ENCODE measurements around the gene F2R.
"Not testable (repeated sequence)": the region's sequence is repeated elsewhere in the genome, so short reads cannot be mapped to it uniquely, and the experiment has no call there.

F2R gene

GRCh38 chr5:76754668-76755078 lies 38.7 kb downstream of the F2R start:
- Histone ChIP-seq H4K8ac (ENCODE audit: low read depth, low read length) (no peak overlapping the region), H3K9me3 (ENCODE audit: insufficient read depth, low read depth, low read length) (no peaks in the 10 kb centered on the region), H4K91ac (ENCODE audit: low read depth, low read length) (no peak overlapping the region), H3K18ac (ENCODE audit: low read length) (no peak overlapping the region), H3K4me1 (ENCODE audit: control insufficient read depth in 1 of 2, insufficient read depth in 2 of 2, low read length in 2 of 2) (no peaks in the 10 kb centered on the region), H2AFZ (ENCODE audit: insufficient read depth, low read length, poor library complexity) (no peak overlapping the region), H2BK120ac (ENCODE audit: insufficient read depth, low read length, poor library complexity) (no peak overlapping the region), H3K79me2 (ENCODE audit: control insufficient read depth, insufficient read depth, low read length, poor library complexity) (no peaks in the 10 kb centered on the region), H3K27ac (ENCODE audit: low read depth, low read length) (no peak overlapping the region), H3K23ac (ENCODE audit: low read length) (no peak overlapping the region), H3K9ac (ENCODE audit: low read length) (no peak overlapping the region), H2AK5ac (ENCODE audit: low read length) (no peak overlapping the region), H3K79me1 (ENCODE audit: low read length) (no peaks in the 10 kb centered on the region), H3K4me2 (ENCODE audit: low read length) (no peak overlapping the region), H2BK12ac (ENCODE audit: low read length) (no peak overlapping the region), H3K36me3 (ENCODE audit: control insufficient read depth in 1 of 2, insufficient read depth in 2 of 2, low read length in 2 of 2) (no peaks in the 10 kb centered on the region), H3K4ac (ENCODE audit: low read depth, low read length) (no peak overlapping the region), H3K27me3 (ENCODE audit: insufficient read depth, low read length) (no peaks in the 10 kb centered on the region), H4K12ac (ENCODE audit: low read depth, low read length) (no peak overlapping the region), H3K4me3 (ENCODE audit: low read depth, low read length) (no peak overlapping the region), H2BK5ac (ENCODE audit: low read depth, low read length, poor library complexity) (no peak overlapping the region), H3K14ac (ENCODE audit: low read length) (no peak overlapping the region)
- WGBS (ENCODE audit: extremely low coverage, insufficient coverage, insufficient read length), result no CpG with 5 or more reads among the region's 3 CpGs
- no peak for DNase-seq

- Histone ChIP-seq H3K27ac (ENCODE audit: low read depth, low read length) (no peak overlapping the region), H4K91ac (ENCODE audit: low read depth, low read length) (no peak overlapping the region), H2BK5ac (ENCODE audit: low read depth, low read length, poor library complexity) (no peak overlapping the region), H3K4ac (ENCODE audit: low read depth, low read length) (no peak overlapping the region), H3K4me1 (ENCODE audit: control insufficient read depth in 1 of 2, insufficient read depth in 2 of 2, low read length in 2 of 2) (peaks cover 0 to 2% of the 10 kb centered on the region in 2 experiments), H2AFZ (ENCODE audit: insufficient read depth, low read length, poor library complexity) (no peak overlapping the region), H3K9ac (ENCODE audit: low read length) (no peak overlapping the region), H3K36me3 (ENCODE audit: control insufficient read depth in 1 of 2, insufficient read depth in 2 of 2, low read length in 2 of 2) (no peaks in the 10 kb centered on the region), H3K9me3 (ENCODE audit: insufficient read depth, low read depth, low read length) (no peaks in the 10 kb centered on the region), H2BK12ac (ENCODE audit: low read length) (no peak overlapping the region), H4K12ac (ENCODE audit: low read depth, low read length) (peak overlapping the region; percentile 59), H3K18ac (ENCODE audit: low read length) (no peak overlapping the region), H3K4me3 (ENCODE audit: low read depth, low read length) (no peak overlapping the region), H4K8ac (ENCODE audit: low read depth, low read length) (no peak overlapping the region), H3K4me2 (ENCODE audit: low read length) (no peak overlapping the region), H3K79me2 (ENCODE audit: control insufficient read depth, insufficient read depth, low read length, poor library complexity) (no peaks in the 10 kb centered on the region), H2BK120ac (ENCODE audit: insufficient read depth, low read length, poor library complexity) (no peak overlapping the region), H3K14ac (ENCODE audit: low read length) (no peak overlapping the region), H2AK5ac (ENCODE audit: low read length) (no peak overlapping the region), H3K27me3 (ENCODE audit: insufficient read depth, low read length) (no peaks in the 10 kb centered on the region), H3K79me1 (ENCODE audit: low read length) (no peaks in the 10 kb centered on the region), H3K23ac (ENCODE audit: low read length) (no peak overlapping the region)
- no peak for DNase-seq
- no CpG with 5 or more reads among the region's 11 CpGs for WGBS (ENCODE audit: extremely low coverage, insufficient coverage, insufficient read length)
Measured at GRCh38 chr5:76755779-76756637, 40.1 kb downstream of the F2R start.

GRCh38 chr5:76757049-76757448 lies 41.1 kb downstream of the F2R start:
- no peaks in the 10 kb centered on the region for H3K36me3 ChIP-seq (ENCODE audit: control insufficient read depth in 1 of 2, insufficient read depth in 2 of 2, low read length in 2 of 2)
- H3K79me2 ChIP-seq (ENCODE audit: control insufficient read depth, insufficient read depth, low read length, poor library complexity), result no peaks in the 10 kb centered on the region
- no peaks in the 10 kb centered on the region for H3K9me3 ChIP-seq (ENCODE audit: insufficient read depth, low read depth, low read length)
- no peak for DNase-seq
- H3K14ac ChIP-seq (ENCODE audit: low read length), result no peak overlapping the region
- no peak overlapping the region for H3K27ac ChIP-seq (ENCODE audit: low read depth, low read length)
- H3K4ac ChIP-seq (ENCODE audit: low read depth, low read length), result no peak overlapping the region
- WGBS (ENCODE audit: extremely low coverage, insufficient coverage, insufficient read length), result no CpG with 5 or more reads among the region's 4 CpGs
- no peak overlapping the region for H2BK120ac ChIP-seq (ENCODE audit: insufficient read depth, low read length, poor library complexity)
- no peak overlapping the region for H3K23ac ChIP-seq (ENCODE audit: low read length)
- H3K4me2 ChIP-seq (ENCODE audit: low read length), result no peak overlapping the region
- no peak overlapping the region for H2AK5ac ChIP-seq (ENCODE audit: low read length)
- no peaks in the 10 kb centered on the region for H3K27me3 ChIP-seq (ENCODE audit: insufficient read depth, low read length)
- H3K9ac ChIP-seq (ENCODE audit: low read length), result no peak overlapping the region
- H3K4me1 ChIP-seq (ENCODE audit: control insufficient read depth in 1 of 2, insufficient read depth in 2 of 2, low read length in 2 of 2), result peaks cover 0 to 2% of the 10 kb centered on the region in 2 experiments
- H2BK5ac ChIP-seq (ENCODE audit: low read depth, low read length, poor library complexity), result no peak overlapping the region
- no peak overlapping the region for H4K8ac ChIP-seq (ENCODE audit: low read depth, low read length)
- no peak overlapping the region for H4K91ac ChIP-seq (ENCODE audit: low read depth, low read length)
- H4K12ac ChIP-seq (ENCODE audit: low read depth, low read length), result no peak overlapping the region
- H3K79me1 ChIP-seq (ENCODE audit: low read length), result no peaks in the 10 kb centered on the region
- H3K4me3 ChIP-seq (ENCODE audit: low read depth, low read length), result no peak overlapping the region
- no peak overlapping the region for H2BK12ac ChIP-seq (ENCODE audit: low read length)
- H2AFZ ChIP-seq (ENCODE audit: insufficient read depth, low read length, poor library complexity), result no peak overlapping the region
- no peak overlapping the region for H3K18ac ChIP-seq (ENCODE audit: low read length)

GRCh38 chr5:76761118-76761517 lies 45.2 kb downstream of the F2R start:
- not testable (repeated sequence) for H3K4me3 ChIP-seq (ENCODE audit: low read depth, low read length); H3K18ac ChIP-seq (ENCODE audit: low read length); H3K27me3 ChIP-seq (ENCODE audit: insufficient read depth, low read length); H3K9me3 ChIP-seq (ENCODE audit: insufficient read depth, low read depth, low read length); H3K14ac ChIP-seq (ENCODE audit: low read length); H2BK120ac ChIP-seq (ENCODE audit: insufficient read depth, low read length, poor library complexity); DNase-seq; H2AFZ ChIP-seq (ENCODE audit: insufficient read depth, low read length, poor library complexity); H3K36me3 ChIP-seq (ENCODE audit: control insufficient read depth in 1 of 2, insufficient read depth in 2 of 2, low read length in 2 of 2); H2BK12ac ChIP-seq (ENCODE audit: low read length); H4K12ac ChIP-seq (ENCODE audit: low read depth, low read length); H3K79me2 ChIP-seq (ENCODE audit: control insufficient read depth, insufficient read depth, low read length, poor library complexity); H4K8ac ChIP-seq (ENCODE audit: low read depth, low read length); H3K4ac ChIP-seq (ENCODE audit: low read depth, low read length); H3K23ac ChIP-seq (ENCODE audit: low read length); H3K4me2 ChIP-seq (ENCODE audit: low read length); H4K91ac ChIP-seq (ENCODE audit: low read depth, low read length); H3K9ac ChIP-seq (ENCODE audit: low read length); H2AK5ac ChIP-seq (ENCODE audit: low read length); H3K79me1 ChIP-seq (ENCODE audit: low read length); H3K27ac ChIP-seq (ENCODE audit: low read depth, low read length); H2BK5ac ChIP-seq (ENCODE audit: low read depth, low read length, poor library complexity); H3K4me1 ChIP-seq (ENCODE audit: control insufficient read depth in 1 of 2, insufficient read depth in 2 of 2, low read length in 2 of 2)
- no CpG with 5 or more reads among the region's 9 CpGs for WGBS (ENCODE audit: extremely low coverage, insufficient coverage, insufficient read length)

All from trophoblast cell (in vitro differentiated cells and primary cell).